ENCODE results near the gene MAMDC4.

DNA sequence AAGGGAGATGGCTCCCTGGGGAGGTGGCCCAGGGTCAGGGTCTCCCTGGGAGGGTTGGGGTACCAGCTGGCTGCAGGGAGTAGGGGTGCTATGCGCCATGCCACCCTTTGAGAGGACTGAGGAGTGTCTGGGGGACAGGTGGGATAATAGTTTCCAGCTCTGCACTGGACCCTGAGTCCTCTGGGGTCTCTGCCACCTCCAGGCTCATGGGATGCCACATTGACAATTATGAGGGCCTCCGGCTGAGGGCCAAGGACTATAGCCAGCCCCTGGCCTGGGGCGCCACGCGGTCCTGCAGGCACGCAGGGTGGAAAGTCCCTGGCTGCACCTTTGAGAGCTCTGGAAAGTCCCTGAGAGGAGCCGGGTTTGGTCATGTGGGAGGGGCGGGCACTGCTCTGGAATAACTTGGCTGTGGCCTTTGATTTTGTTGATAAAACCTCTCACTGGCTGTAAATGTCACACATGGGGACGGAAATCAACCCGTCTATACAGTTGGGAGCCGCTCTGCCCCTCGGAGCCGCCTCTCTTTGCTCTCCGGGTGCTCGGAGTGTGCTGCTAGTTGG lies 50.2 kb downstream of the MAMDC4 start:
- TF ChIP-seq, protein P1, sequence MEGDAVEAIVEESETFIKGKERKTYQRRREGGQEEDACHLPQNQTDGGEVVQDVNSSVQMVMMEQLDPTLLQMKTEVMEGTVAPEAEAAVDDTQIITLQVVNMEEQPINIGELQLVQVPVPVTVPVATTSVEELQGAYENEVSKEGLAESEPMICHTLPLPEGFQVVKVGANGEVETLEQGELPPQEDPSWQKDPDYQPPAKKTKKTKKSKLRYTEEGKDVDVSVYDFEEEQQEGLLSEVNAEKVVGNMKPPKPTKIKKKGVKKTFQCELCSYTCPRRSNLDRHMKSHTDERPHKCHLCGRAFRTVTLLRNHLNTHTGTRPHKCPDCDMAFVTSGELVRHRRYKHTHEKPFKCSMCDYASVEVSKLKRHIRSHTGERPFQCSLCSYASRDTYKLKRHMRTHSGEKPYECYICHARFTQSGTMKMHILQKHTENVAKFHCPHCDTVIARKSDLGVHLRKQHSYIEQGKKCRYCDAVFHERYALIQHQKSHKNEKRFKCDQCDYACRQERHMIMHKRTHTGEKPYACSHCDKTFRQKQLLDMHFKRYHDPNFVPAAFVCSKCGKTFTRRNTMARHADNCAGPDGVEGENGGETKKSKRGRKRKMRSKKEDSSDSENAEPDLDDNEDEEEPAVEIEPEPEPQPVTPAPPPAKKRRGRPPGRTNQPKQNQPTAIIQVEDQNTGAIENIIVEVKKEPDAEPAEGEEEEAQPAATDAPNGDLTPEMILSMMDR (IDR thresholded peaks at IDR 0.05; ENCODE audit: low read length): no peak
- TF ChIP-seq EZH2 (IDR thresholded peaks at IDR 0.05; ENCODE audit: borderline replicate concordance, low read length): no peak

Data from OCI-LY1 (cell line).